Measurements from ENCODE around the gene METTL9.

The METTL9 gene

DNA sequence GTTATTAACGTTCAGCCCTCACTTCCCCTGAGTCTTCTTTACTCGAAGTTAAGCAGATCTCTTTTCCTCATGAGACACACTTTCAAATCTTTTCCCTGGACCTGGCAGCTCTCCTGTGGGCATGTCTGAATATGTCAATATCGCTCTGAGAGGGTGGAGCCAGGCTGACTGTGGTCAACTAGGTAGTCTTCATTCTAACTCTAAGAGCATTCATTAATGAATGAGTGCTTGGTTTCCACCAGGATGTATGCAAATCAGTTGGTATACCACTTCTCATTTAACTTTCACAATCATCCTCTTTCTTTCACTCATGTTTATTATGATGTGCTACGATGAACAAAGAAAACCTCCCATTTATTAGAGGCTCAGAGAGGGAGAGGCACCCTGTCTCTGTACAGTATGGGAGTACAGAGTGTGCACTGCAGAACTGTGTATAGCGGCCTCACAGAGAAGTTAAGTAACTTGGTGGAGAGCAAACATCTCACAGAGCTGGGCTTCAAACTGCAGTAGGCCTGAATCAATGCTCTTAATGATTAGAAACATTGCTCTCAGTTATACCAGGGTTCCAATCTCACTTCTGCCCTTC is 104.3 kb downstream of the METTL9 start:
- H3K27ac ChIP-seq, result no peak overlapping the region
- no peak for TF ChIP-seq ZFX (IDR thresholded peaks at IDR 0.05)

DNA sequence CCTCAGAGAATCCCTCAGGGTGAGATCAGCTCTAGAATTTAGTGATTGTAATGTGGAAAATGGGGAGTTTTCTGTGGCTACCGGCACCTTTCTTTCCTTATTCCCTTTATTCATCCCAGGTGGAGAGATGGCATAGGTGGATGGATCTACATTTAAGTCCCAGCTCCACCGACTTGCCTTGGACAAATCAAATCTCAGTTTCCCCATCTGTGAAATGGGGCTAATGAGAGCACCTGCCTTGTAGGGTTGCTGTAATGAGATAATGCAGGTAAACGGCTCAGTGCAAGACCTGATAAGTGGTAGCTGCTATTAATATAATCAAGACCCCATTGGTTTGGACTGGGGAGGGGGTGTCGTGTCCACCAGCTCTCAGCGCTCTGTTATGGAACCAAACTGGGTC is 104.9 kb downstream of the METTL9 start:
- no peak overlapping the region for H3K27ac ChIP-seq

DNA sequence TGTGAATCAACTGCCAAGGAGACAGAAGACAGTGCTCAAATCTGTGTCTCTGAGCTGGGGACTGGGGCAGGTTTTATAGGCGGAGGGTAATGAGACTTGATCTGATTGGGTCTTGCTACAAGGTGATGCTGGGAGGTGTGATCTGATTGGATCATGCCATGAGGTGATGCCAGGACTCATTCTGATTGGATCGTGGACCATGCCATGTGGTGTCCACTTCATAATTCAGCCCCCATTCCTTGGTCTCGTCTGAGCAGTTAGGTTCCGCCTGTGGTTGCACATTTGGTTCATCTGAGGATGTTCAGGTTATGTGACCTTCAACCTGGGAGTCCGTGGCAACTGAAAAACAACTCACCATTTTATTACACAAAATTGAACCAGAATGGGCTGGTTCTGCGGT is 105.4 kb downstream of the METTL9 start:
- TF ChIP-seq, protein P1, sequence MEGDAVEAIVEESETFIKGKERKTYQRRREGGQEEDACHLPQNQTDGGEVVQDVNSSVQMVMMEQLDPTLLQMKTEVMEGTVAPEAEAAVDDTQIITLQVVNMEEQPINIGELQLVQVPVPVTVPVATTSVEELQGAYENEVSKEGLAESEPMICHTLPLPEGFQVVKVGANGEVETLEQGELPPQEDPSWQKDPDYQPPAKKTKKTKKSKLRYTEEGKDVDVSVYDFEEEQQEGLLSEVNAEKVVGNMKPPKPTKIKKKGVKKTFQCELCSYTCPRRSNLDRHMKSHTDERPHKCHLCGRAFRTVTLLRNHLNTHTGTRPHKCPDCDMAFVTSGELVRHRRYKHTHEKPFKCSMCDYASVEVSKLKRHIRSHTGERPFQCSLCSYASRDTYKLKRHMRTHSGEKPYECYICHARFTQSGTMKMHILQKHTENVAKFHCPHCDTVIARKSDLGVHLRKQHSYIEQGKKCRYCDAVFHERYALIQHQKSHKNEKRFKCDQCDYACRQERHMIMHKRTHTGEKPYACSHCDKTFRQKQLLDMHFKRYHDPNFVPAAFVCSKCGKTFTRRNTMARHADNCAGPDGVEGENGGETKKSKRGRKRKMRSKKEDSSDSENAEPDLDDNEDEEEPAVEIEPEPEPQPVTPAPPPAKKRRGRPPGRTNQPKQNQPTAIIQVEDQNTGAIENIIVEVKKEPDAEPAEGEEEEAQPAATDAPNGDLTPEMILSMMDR (conservative IDR thresholded peaks at IDR 0.05), result no peak
- no peak for TF ChIP-seq ZFX (IDR thresholded peaks at IDR 0.05)

More for the DNA sequence above, 104.9 kb downstream of the METTL9 start:
- TF ChIP-seq ZFX (IDR thresholded peaks at IDR 0.05), result no peak
- TF ChIP-seq, protein P1 (conservative IDR thresholded peaks at IDR 0.05), result no peak

More for the DNA sequence above, 105.4 kb downstream of the METTL9 start:
- no peak overlapping the region for H3K27ac ChIP-seq
